Common myeloid progenitor, CD34-positive (primary cell): ENCODE measurements around the gene TJP1.

Experiments used
- CTCF ChIA-PET: fragments of 350-600 bp; sonication (Branson Sonifier 250); formaldehyde crosslinking; loops from one replicate; lab custom pipeline; 2021; ENCODE audit warnings: antibody characterized with exemption; lab: Charles Lee
- POLR2A ChIA-PET: fragments of 350-600 bp; sonication (Branson Sonifier 250); formaldehyde crosslinking; loops from one replicate; lab custom pipeline; 2021; ENCODE audit warnings: antibody characterized with exemption; lab: Charles Lee
- DNase-seq, 3 donors: peaks; one replicate each; pipeline versions ENCODE4 v3.0.0 to v3.0.0-alpha.2; 2013
- H3K27ac ChIP-seq, 2 experiments: 1 replicate in 1 of 2; 2 replicates in 1 of 2; pipeline ENCODE4 v1.7.0; 2013; ENCODE audit warnings: inconsistent platforms in 2 of 2, low read length in 2 of 2, mild to moderate bottlenecking in 2 of 2, low read depth in 1 of 2, moderate library complexity in 1 of 2; ENCODE audit not compliant: severe bottlenecking in 2 of 2, insufficient read depth in 1 of 2, poor library complexity in 1 of 2
- H3K27me3 ChIP-seq, 5 experiments: replicated peaks in 2 of 5; 1 replicate in 3 of 5; 2 replicates in 2 of 5; pipeline versions ENCODE4 v1.6.1 to v1.7.0; 2013; ENCODE audit warnings: low read length in 4 of 5, mild to moderate bottlenecking in 2 of 5, moderate library complexity in 2 of 5, inconsistent platforms in 1 of 5; ENCODE audit not compliant: insufficient read depth in 5 of 5, control insufficient read depth in 4 of 5
- H3K36me3 ChIP-seq, 4 experiments: 1 replicate in 2 of 4; 2 replicates in 2 of 4; pipeline versions ENCODE4 v1.6.1 to v1.7.0; 2013; ENCODE audit warnings: low read length in 3 of 4, control low read depth in 1 of 4, mild to moderate bottlenecking in 1 of 4; ENCODE audit not compliant: control insufficient read depth in 4 of 4, insufficient read depth in 4 of 4
- H3K4me1 ChIP-seq, 4 experiments: 1 replicate in 3 of 4; 2 replicates in 1 of 4; pipeline versions ENCODE4 v1.6.1 to v1.7.1; 2013; ENCODE audit warnings: low read length in 3 of 4, mild to moderate bottlenecking in 3 of 4, control low read depth in 1 of 4, inconsistent platforms in 1 of 4, moderate library complexity in 1 of 4; ENCODE audit not compliant: control insufficient read depth in 4 of 4, insufficient read depth in 4 of 4; ENCODE audit errors: control extremely low read depth in 1 of 4
- H3K4me3 ChIP-seq, 7 experiments: 1 replicate in 4 of 7; 2 replicates in 3 of 7; pipeline versions ENCODE4 v1.5.1 to v1.7.0; 2013; ENCODE audit warnings: mild to moderate bottlenecking in 7 of 7, low read length in 6 of 7, moderate library complexity in 6 of 7, inconsistent platforms in 2 of 7, low read depth in 2 of 7, control low read depth in 1 of 7; ENCODE audit not compliant: insufficient read depth in 4 of 7, control insufficient read depth in 1 of 7; ENCODE audit errors: extremely low read depth in 1 of 7
- H3K9me3 ChIP-seq, 5 experiments: 1 replicate in 4 of 5; 2 replicates in 1 of 5; pipeline versions ENCODE4 v1.6.1 to v1.7.1; 2013; ENCODE audit warnings: low read length in 4 of 5, mild to moderate bottlenecking in 2 of 5, inconsistent platforms in 1 of 5, low read depth in 1 of 5, moderate library complexity in 1 of 5; ENCODE audit not compliant: control insufficient read depth in 4 of 5, insufficient read depth in 2 of 5; ENCODE audit errors: control extremely low read depth in 1 of 5
- WGBS: methylation state at CpG from one replicate; pipeline ENCODE4 v1.1.5; 2013; ENCODE audit not compliant: insufficient coverage; 5-methylcytosine and 5-hydroxymethylcytosine counted together

The TJP1 gene

GRCh38 chr15:29690765-29691475 is 131.3 kb downstream of the TJP1 start:
- Histone ChIP-seq H3K4me3 (no peak overlapping the region), H3K9me3 (peaks cover 0 to 7% (median 5%) of the 10 kb centered on the region in 5 experiments), H3K36me3 (no peaks in the 10 kb centered on the region), H3K27me3 (peaks cover 0 to 6% (median 0%) of the 10 kb centered on the region in 5 experiments), H3K27ac (no peak overlapping the region), H3K4me1 (no peaks in the 10 kb centered on the region)
- 96% methylated on average over 6 of the region's 7 CpGs for WGBS
- ChIA-PET CTCF (interaction anchor here (0.6 kb wide), 1 partner anchor 20 kb away, joined by 3 read pairs; no protein-coding TSS in a partner anchor), POLR2A (no interaction called here)
- no peak for DNase-seq

DNA sequence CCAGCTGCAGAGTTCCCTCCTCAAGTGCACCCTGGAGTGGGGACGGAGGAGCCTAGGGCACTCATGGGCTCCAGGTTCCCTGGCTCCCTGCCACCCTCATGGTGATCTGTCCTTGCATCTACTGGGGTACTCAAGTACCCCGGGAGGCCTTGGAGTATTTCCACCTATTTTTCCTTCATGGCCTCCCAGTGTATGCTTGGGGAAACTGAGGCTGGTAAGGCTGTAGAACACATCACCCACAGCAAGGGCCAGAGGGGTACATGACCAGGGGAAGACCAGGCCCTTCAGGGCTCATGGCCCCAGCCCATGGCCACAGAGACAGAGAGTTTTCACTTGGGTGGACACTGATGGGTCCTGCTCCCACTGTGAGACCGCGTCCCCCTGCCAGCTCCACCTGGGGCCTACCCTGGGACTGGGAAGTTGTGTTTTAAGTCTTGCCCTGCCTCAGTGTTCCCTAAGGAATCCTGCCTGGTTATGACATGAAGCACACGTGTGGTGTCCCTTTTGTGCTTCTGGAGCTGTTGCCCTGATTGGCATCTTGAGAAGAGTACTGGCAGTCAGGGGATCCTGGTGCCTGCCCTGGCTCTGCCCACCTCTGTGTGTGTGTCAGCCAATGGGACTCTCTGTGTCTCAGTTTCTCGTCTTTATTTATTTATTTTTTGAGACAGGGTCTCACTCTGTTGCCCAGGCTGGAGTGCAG is 132.8 kb downstream of the TJP1 start:
- Histone ChIP-seq H3K9me3 (peaks cover 0 to 6% (median 0%) of the 10 kb centered on the region in 5 experiments), H3K4me3 (no peak overlapping the region), H3K27me3 (peaks cover 0 to 12% (median 0%) of the 10 kb centered on the region in 5 experiments), H3K27ac (no peak overlapping the region), H3K36me3 (no peaks in the 10 kb centered on the region), H3K4me1 (no peaks in the 10 kb centered on the region)
- ChIA-PET POLR2A (interaction anchor here (0.6 kb wide), 1 partner anchor 15 kb away, joined by 3 read pairs; no protein-coding TSS in a partner anchor), CTCF (no interaction called here)
- WGBS: 98% methylated on average over 6 of the region's 6 CpGs
- DNase-seq: no peak

- CTCF ChIA-PET: no interaction called here
- WGBS: 80% methylated on average over 24 of the region's 26 CpGs
Measured at GRCh38 chr15:29688506-29689286, 133.6 kb downstream of the TJP1 start.

GRCh38 chr15:29687939-29688505 is 134.2 kb downstream of the TJP1 start:
- Histone ChIP-seq H3K9me3 (no peaks in the 10 kb centered on the region), H3K36me3 (no peaks in the 10 kb centered on the region), H3K27ac (no peak overlapping the region), H3K27me3 (peaks cover 0 to 12% (median 0%) of the 10 kb centered on the region in 5 experiments), H3K4me3 (no peak overlapping the region), H3K4me1 (no peaks in the 10 kb centered on the region)
- DNase-seq: no peak
- POLR2A ChIA-PET: no interaction called here
- 81% methylated on average over 23 of the region's 24 CpGs for WGBS
- CTCF ChIA-PET: no interaction called here

More at GRCh38 chr15:29688506-29689286, 133.6 kb downstream of the TJP1 start:
- no peak for DNase-seq
- POLR2A ChIA-PET: no interaction called here
- Histone ChIP-seq H3K36me3 (no peaks in the 10 kb centered on the region), H3K9me3 (peaks cover 0 to 3% (median 0%) of the 10 kb centered on the region in 5 experiments), H3K27ac (no peak overlapping the region), H3K4me3 (no peak overlapping the region), H3K27me3 (peaks cover 0 to 12% (median 0%) of the 10 kb centered on the region in 5 experiments), H3K4me1 (no peaks in the 10 kb centered on the region)

DNA sequence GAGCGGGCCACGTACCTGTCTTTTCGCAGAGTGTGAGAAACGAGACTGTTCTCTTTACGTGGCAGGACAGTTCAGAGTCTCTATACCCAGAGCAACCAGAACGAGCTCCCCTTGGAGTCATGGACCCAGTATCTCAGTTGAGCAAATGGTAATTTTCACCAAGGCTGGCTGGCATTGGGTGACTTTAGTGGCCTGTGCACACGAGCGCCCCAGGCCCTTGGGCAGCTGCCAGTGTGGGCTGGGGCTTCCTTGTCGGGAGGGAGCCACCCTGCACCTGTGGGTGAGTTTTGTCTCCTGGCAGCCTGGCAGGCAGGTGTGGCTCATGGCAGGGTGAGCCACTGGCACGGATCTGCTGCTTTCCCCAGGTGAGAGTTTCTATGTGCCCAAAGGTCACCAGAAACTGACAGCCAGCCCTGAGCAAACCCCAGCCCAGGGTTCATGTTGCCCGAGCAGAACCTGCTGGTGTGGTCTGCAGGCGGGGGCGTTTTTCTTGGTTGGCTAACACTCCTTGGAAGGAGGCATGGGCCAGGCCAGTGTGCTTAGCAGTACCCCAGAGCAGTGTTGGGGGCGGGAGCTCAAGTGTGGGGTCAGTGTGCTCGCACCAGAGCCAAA is 135.0 kb downstream of the TJP1 start:
- Histone ChIP-seq H3K27me3 (peaks cover 0 to 14% (median 0%) of the 10 kb centered on the region in 5 experiments), H3K36me3 (no peaks in the 10 kb centered on the region), H3K4me1 (no peaks in the 10 kb centered on the region), H3K9me3 (peaks cover 0 to 2% (median 0%) of the 10 kb centered on the region in 5 experiments), H3K4me3 (no peak overlapping the region), H3K27ac (no peak overlapping the region)
- WGBS: 88% methylated on average over 13 of the region's 15 CpGs
- POLR2A ChIA-PET: no interaction called here
- DNase-seq: no peak
- CTCF ChIA-PET: no interaction called here

DNA sequence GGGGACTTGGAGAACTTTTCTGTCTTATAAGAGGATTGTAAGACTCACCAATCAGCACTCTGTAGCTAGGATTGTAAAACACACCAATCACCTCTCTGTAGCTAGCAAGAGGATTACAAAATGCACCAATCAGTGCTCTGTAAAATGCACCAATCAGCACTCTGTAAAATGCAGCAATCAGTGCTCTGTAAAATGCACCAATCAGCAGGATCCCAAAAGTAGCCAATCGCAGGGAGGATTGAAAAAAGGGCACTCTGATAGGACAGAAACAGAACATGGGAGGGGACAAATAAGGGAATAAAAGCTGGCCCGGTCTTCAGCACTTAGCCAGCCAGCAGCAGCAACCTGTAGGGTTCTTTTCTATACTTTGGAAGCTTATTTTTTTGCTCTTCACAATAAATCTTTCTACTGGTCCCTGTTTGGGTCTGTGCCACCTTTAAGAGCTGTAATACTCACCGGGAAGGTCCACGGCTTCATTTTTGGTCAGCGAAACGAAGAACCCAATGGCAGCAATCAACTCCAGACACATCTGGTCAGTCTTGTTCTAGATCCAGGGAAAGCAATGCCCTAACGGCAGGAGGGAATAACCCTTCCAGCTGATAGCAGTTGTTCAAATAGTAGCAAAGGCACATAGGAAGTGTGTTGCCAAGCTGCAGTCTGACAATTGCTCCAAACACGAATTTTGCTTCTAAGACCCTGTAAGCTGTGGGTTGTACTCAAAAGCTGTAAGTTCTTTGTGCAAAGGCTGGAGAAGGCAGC is 135.6 kb downstream of the TJP1 start:
- no peaks in the 10 kb centered on the region for H3K36me3 ChIP-seq
- no peak overlapping the region for H3K4me3 ChIP-seq
- no peak overlapping the region for H3K27ac ChIP-seq
- WGBS: 91% methylated on average over 8 of the region's 8 CpGs
- H3K9me3 ChIP-seq: peaks cover 0 to 3% (median 0%) of the 10 kb centered on the region in 5 experiments
- peaks cover 0 to 20% (median 0%) of the 10 kb centered on the region in 5 experiments for H3K27me3 ChIP-seq
- H3K4me1 ChIP-seq: no peaks in the 10 kb centered on the region
- CTCF ChIA-PET: no interaction called here
- DNase-seq: no peak
- POLR2A ChIA-PET: no interaction called here
